Limb (tissue), 2 donors: ENCODE results near the gene MBP.

Experiments
- DNase-seq, 2 donors: peaks; one replicate each; pipeline ENCODE4 v3.0.0-alpha.2; 2016; ENCODE audit errors: extremely low spot score in 2 of 2

Gene MBP

GRCh38 chr18:77132369-77133050 is at the start of gene MBP:
Gene MBP (minus strand): TSS chr18:77132783. CDS start chr18:77105261, 27,522 bp downstream.
- peak in 1 of 2 donors; percentile 64 for DNase-seq

- no peak for DNase-seq
These were observed 49.5 kb upstream of the MBP start for GRCh38 chr18:77181950-77182707.

DNA sequence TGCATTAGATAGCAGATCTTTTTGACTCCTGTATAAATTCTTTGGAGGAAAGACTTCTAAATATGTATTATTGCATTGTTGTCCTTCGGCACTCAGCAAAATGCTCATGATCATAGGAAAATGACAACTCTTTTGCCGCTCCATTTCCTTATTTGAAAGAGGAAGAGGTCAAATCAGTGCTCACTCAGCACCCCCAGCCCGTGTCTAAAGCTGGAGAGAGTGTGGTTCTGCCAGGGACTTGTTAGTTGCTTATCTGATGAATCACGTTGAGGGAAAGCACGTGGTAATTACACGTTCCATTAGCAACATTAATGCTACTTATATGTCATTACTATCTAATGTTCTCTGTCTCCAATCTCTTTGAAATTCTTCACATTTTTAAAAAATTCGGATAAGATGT is 46.0 kb upstream of the MBP start:
- DNase-seq, result no peak

- no peak for DNase-seq
These were observed 44.4 kb upstream of the MBP start for GRCh38 chr18:77177009-77177408.

GRCh38 chr18:77173275-77174030 is 40.9 kb upstream of the MBP start:
- DNase-seq, result peak in 1 of 2 donors; percentile 62

DNA sequence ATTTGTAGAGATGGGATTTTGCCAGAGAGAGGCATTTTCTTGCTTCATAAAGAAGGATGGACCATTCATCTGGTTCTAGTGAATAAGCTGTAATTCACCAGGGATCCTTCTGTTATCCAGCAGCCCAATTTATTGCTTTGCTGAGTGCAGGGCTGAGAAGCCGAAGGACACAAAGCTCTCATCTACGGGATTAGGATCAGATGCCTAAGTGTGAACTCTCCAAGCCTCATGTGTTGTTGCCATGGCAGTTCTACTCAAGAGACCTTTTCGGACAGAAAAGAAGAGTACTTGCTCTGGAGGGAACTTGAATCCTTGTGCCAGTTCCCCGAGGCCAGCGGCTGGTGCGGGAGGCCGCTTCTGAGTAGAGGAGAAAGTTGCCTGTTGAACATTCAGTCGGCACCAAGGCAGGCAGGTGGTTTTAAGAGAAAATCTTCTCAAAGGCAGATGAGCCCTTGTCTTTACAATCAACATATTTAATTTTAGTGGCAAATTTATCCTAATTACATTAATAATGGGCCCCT is 38.4 kb upstream of the MBP start:
- DNase-seq, result no peak

- no peak for DNase-seq
These were observed 36.3 kb upstream of the MBP start for GRCh38 chr18:77168811-77169311.

DNA sequence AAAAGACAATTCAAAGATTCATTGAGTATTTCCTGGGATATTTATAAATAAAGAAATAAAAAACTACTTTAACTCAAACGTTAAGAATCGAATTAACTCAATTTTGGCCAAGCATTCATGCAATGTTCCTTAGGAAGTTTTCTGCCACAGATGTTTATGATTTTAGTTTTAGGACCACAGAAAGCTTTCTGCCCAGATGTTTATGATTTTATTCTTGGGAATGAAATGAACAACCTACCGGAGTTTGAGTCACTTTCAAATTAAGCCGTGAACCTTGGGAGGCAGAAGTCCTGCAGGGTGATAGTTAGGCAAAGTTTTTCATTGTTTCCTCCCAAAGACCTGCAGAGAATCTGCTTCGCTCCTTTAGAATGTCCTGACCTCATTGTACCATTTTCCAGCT is 34.7 kb upstream of the MBP start:
- DNase-seq, result peak in 1 of 2 donors; percentile 51

- DNase-seq, result no peak
These were observed 33.9 kb upstream of the MBP start for GRCh38 chr18:77166523-77166922.

DNA sequence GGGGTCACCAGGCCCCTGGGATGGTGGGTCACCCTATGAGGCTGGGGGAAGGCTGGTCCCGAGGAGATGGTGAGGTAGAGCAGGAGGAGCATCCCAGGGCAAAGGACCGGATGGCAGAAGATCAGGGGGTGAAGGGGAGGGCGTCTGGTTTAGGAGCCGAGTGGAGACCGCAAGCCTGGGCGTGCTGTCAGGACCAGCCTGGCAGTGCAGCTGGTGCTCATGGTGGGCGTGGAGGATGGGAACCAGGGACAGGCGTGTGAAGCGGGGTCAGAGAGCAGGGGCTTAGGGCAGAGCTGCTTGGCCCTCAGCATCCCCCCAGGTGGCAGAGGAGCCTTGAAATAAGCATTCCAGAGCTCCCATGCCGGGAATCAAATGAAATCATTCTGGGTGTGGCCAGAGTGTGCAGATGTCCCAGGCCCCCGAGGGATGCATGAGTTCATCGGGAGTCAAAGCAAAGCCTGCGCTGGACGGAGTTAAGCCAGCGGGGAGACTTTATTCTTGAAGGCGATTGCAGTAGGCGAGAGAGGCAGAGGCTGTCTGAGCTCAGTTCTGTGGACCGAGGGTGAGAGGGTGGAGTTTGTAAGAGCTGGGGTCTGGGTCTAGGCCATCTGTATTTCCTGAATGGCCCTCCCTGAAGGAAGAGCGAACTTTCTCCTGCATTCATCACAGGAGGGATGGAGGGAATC is 33.1 kb upstream of the MBP start:
- peak; percentile 38 to 56 for DNase-seq

GRCh38 chr18:77164763-77165485 is 32.3 kb upstream of the MBP start:
- DNase-seq, result no peak

- DNase-seq, result no peak
These were observed 31.4 kb upstream of the MBP start for GRCh38 chr18:77164026-77164425.

- no peak for DNase-seq
These were observed 30.0 kb upstream of the MBP start for GRCh38 chr18:77162580-77162979.

DNA sequence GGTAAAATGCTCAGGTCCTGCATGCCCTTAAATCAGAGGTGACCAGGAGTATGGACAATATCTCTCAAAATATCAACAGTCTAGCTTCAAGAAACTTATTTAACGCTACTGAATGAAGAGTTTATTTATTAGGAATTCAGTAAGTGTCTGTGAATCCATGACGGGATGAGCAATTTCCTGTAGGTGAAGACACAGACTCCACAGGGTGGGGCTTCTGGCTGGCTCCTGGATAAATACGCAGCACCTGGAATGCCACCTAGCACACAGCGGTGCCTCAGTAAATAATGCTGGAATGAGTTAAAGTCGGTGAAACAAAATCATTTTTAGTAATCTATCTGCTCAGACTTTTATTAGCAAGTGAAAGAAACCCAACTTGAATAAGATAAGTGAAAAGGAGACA is 29.4 kb upstream of the MBP start:
- no peak for DNase-seq

GRCh38 chr18:77161383-77161782 is 28.8 kb upstream of the MBP start:
- no peak for DNase-seq

GRCh38 chr18:77160515-77160914 is 27.9 kb upstream of the MBP start:
- DNase-seq, result no peak

DNA sequence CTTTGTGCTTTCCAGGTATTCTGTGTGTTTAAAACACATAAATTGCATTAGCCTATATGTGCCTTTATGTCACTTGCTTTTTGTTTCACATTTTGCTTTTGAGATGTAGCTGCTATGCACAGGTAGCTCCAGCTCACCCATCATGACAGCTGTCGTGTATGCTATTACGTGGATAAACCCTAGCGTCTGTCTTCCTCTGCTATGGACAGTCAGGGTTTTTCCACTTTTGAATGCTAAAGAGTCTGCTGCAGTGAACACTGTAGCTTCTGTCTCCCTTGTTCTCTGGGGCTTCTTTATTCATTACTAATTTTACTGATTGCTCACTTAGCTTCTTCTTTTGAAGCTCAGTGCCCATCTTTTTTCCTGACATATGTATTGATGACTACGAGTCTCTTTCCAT is 24.7 kb upstream of the MBP start:
- DNase-seq, result no peak

DNA sequence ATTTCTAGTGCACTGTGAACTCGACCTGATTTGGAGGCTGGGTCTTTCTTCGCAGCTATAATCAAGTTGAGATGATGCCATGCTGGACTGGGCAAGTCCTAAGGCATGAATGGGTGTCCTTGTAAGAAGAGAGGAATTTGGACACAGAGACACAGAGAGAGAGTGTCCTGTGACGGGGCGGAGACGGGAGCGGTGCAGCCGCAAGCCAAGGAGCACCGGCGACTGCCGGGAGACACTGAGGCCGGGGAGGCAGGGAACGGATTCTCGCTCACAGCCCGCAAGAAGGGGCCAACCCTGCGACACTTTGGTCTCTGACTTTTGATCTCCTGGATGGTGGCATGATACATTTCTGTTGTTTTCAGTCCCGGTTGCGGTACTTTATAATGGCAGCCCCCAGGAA is 22.4 kb upstream of the MBP start:
- no peak for DNase-seq

- no peak for DNase-seq
These were observed 20.8 kb upstream of the MBP start for GRCh38 chr18:77153404-77153803.

DNA sequence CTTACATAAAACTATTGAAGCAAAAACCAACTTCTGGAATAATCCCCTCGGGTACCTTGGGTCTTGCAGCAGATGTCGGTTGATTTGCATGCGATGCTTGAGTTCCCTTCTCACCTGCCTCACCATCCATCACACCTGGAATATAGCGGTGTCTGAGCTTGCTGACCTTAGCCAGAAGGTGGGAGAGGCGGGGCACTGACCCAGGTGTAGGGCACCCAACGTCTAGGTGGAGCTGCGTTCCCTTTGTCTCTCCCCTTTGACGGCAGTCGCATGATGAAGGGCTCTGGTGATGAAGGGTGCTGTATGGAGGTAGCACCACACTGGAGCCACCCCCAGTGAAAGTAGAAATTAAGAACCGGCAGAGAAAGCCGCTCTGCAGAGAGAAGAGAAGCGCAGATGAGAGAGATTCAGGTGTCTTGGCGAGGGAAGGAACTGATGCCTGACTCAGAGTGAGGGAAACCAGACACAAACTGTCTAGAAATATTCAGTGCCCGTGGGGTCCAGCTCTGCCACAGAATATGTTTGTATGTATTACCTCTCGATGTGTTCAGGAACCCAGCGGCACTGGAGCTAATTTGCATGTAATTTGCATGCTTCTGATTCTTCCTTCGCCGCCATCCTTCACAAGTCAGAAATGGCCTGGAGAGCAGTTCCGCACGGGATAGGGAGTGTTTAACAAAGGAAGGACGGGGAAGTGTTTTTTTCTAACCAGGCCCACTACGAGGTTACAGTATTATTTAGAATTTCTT is 19.4 kb upstream of the MBP start:
- no peak for DNase-seq
